ENCODE measurements around the gene KHDC4. TPM values are rescaled to one million over a fixed set of nuclear protein-coding genes. Genes with fewer than 3 reads are reported as not detected.
A peak's percentile ranks its signal among the peaks of the same experiment; 100 is the strongest.

KHDC4 gene
- total and polyA plus RNA-seq, 10 of the 15 experiments (the other 5 are each of a cell fraction or from before 2014, with no cell fraction given), result 11.7 to 109 (median 41.9) TPM

DNA sequence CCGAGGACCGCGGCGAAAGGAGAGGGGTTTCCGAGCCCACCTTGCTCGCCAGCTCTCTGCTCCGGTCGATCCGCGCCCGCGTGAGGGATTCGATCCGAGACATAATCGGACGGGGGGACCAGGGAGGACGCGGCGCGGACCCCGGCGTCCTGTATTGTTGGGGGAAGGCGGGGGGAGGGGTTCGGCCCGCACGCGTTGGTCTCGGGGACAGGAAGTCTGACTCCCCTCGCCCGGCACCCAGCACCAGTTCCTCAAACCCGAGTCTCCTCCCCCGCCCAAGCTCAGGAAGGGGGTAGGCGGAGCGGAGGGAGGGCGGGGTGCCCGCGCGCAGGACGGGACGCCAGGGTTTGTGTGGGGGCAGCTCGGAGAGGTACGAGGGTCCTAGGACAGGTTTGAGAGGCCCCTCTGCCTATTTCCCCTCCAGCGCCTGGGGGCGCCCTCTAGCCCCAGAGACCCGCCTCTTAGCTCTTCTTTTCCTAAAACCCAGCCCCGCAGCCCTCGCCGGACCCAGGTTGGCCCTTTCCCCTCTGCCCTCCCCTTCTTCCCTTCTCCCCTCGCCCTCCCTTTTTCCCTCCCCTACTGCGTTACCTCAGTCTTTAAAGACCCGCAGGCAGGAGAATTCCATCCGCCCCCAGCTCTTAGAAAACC is 44.2 kb upstream of the KHDC4 start, which contains the start of gene ARHGEF2 (continued):
- TF ChIP-seq MXI1 (IDR thresholded peaks at IDR 0.05; ENCODE audit: low read depth, low read length), result 0 out of 2 replicates have a peak, but pooled peaks have one; percentile 12
- TF ChIP-seq ZNF207 (IDR thresholded peaks at IDR 0.05; ENCODE audit: borderline replicate concordance), result no peak
- TF ChIP-seq IKZF2 (IDR thresholded peaks at IDR 0.05), result peak in 1 of 2 experiments; percentile 10; a peak in 2 of 4 replicates
- TF ChIP-seq MYB (IDR thresholded peaks at IDR 0.05; ENCODE audit: borderline replicate concordance, low read depth, low read length), result no peak
- TF ChIP-seq, protein P1, sequence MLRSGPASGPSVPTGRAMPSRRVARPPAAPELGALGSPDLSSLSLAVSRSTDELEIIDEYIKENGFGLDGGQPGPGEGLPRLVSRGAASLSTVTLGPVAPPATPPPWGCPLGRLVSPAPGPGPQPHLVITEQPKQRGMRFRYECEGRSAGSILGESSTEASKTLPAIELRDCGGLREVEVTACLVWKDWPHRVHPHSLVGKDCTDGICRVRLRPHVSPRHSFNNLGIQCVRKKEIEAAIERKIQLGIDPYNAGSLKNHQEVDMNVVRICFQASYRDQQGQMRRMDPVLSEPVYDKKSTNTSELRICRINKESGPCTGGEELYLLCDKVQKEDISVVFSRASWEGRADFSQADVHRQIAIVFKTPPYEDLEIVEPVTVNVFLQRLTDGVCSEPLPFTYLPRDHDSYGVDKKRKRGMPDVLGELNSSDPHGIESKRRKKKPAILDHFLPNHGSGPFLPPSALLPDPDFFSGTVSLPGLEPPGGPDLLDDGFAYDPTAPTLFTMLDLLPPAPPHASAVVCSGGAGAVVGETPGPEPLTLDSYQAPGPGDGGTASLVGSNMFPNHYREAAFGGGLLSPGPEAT (IDR thresholded peaks at IDR 0.05; ENCODE audit: low read depth), result 0 out of 2 replicates have a peak, but pooled peaks have one; percentile 44
- TF ChIP-seq SIN3A (IDR thresholded peaks at IDR 0.05; ENCODE audit: low read depth, low read length), result peak; percentile 58; the same call in 1 of the 2 replicates
- TF ChIP-seq, protein P2, sequence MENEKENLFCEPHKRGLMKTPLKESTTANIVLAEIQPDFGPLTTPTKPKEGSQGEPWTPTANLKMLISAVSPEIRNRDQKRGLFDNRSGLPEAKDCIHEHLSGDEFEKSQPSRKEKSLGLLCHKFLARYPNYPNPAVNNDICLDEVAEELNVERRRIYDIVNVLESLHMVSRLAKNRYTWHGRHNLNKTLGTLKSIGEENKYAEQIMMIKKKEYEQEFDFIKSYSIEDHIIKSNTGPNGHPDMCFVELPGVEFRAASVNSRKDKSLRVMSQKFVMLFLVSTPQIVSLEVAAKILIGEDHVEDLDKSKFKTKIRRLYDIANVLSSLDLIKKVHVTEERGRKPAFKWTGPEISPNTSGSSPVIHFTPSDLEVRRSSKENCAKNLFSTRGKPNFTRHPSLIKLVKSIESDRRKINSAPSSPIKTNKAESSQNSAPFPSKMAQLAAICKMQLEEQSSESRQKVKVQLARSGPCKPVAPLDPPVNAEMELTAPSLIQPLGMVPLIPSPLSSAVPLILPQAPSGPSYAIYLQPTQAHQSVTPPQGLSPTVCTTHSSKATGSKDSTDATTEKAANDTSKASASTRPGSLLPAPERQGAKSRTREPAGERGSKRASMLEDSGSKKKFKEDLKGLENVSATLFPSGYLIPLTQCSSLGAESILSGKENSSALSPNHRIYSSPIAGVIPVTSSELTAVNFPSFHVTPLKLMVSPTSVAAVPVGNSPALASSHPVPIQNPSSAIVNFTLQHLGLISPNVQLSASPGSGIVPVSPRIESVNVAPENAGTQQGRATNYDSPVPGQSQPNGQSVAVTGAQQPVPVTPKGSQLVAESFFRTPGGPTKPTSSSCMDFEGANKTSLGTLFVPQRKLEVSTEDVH (IDR thresholded peaks at IDR 0.05; ENCODE audit: low read depth, partially characterized antibody), result no peak
- TF ChIP-seq SUPT20H (IDR thresholded peaks at IDR 0.05; ENCODE audit: borderline replicate concordance, control insufficient read depth, low read depth, low read length), result no peak
- peak; percentile 29 for TF ChIP-seq MEF2B (IDR thresholded peaks at IDR 0.05; ENCODE audit: partially characterized antibody, poor library complexity, severe bottlenecking)
- TF ChIP-seq JUND (IDR thresholded peaks at IDR 0.05; ENCODE audit: low read depth, low read length), result no peak
